Measurements from ENCODE around the gene NRP2. TPM values are rescaled to one million over a fixed set of nuclear protein-coding genes. Genes with fewer than 3 reads are reported as not detected.

Gene NRP2
- total RNA-seq, 5 donors from 2014 or later (not counting 1 experiment from before 2014, with no cell fraction given) = 0.85 to 1.1 (median 0.93) TPM; not detected in 2

DNA sequence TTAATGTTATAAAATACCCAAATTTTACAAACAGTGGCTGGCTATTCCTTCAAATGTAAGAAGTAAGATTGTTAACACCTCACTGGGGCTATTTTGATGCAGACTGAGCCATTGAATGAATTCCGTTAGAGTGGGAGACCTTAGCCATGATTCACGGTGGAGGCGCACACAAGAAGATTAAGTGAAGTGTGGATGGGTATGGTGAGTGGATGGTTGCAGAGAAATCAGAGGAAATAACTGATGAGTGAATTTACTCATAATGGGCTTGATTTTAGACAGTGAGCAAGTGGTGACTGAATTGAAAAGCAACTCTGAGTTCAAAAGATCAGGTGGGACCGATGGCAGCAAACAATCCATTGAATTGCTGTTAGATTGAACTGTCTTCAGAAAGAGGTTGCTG lies 75.0 kb downstream of the NRP2 start:
- H3K27me3 ChIP-seq (replicated peaks in 1 of 2; ENCODE audit: control insufficient read depth in 2 of 2, extremely low read depth in 1 of 2, insufficient read depth in 2 of 2, low read length in 1 of 2) = peaks cover 0 to 7% of the 10 kb centered on the region in 2 experiments
- H3K27ac ChIP-seq (ENCODE audit: low read length) = no peak overlapping the region
- POLR2A ChIA-PET = interaction anchor here in 1 of 2 donors (0.6 kb wide), 1 partner anchor 534 kb away, joined by 4 read pairs; no protein-coding TSS in a partner anchor
- no peak for DNase-seq
- CTCF ChIA-PET = no interaction called here
- Mint-ChIP-seq H3K4me3 (no peak overlapping the region), H3K36me3 (no peaks in the 10 kb centered on the region), H3K4me1 (no peaks in the 10 kb centered on the region), H3K9me3 (no peaks in the 10 kb centered on the region), H3K27me3 (peaks cover 0 to 9% of the 10 kb centered on the region in 2 donors), H3K27ac (no peak overlapping the region)
- H3K4me1 ChIP-seq (ENCODE audit: control insufficient read depth in 1 of 2, extremely low read depth in 1 of 2, insufficient read depth in 2 of 2, low read length in 2 of 2) = no peaks in the 10 kb centered on the region
- ATAC-seq (replicated peaks in 1 of 4) = no peak
- H3K4me3 ChIP-seq (ENCODE audit: control insufficient read depth in 1 of 2, extremely low read depth in 1 of 2, low read length in 1 of 2) = no peak overlapping the region
- H3K36me3 ChIP-seq (ENCODE audit: control insufficient read depth in 2 of 2, extremely low read depth in 1 of 2, insufficient read depth in 1 of 2, low read length in 1 of 2) = no peaks in the 10 kb centered on the region
- no peaks in the 10 kb centered on the region for H3K9me3 ChIP-seq
- 93% methylated on average over 4 of the region's 4 CpGs for WGBS (ENCODE audit: insufficient coverage)

DNA sequence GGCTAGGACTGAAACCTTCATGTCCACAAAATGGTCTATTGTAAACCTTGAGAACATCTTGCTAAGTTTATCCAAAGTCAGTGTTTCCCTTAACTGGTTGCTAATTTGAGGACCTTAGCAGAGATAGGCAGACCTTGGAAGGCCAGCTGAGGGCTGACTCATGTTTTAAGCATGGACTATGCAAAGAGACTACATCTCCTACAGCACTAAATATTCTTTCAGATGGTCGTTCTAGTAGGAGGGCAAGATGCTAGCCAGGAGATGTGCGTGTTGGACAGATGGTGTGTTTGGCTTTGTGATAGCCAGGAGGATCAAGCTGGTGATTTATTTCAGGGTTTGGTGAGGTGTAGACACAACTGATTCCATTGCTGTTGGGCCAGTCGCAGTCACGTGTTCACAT lies 75.8 kb downstream of the NRP2 start:
- no peak overlapping the region for H3K4me3 Mint-ChIP-seq
- no peaks in the 10 kb centered on the region for H3K9me3 ChIP-seq
- no peaks in the 10 kb centered on the region for H3K36me3 ChIP-seq (ENCODE audit: control insufficient read depth in 2 of 2, extremely low read depth in 1 of 2, insufficient read depth in 1 of 2, low read length in 1 of 2)
- no peaks in the 10 kb centered on the region for H3K4me1 ChIP-seq (ENCODE audit: control insufficient read depth in 1 of 2, extremely low read depth in 1 of 2, insufficient read depth in 2 of 2, low read length in 2 of 2)
- no peak overlapping the region for H3K27ac Mint-ChIP-seq
- H3K4me3 ChIP-seq (ENCODE audit: control insufficient read depth in 1 of 2, extremely low read depth in 1 of 2, low read length in 1 of 2) = no peak overlapping the region
- ChIA-PET POLR2A (interaction anchor here in 1 of 2 donors (0.5 kb wide), 1 partner anchor 295 kb away, joined by 3 read pairs; no protein-coding TSS in a partner anchor), CTCF (no interaction called here)
- 95% methylated on average over 3 of the region's 4 CpGs for WGBS (ENCODE audit: insufficient coverage)
- H3K4me1 Mint-ChIP-seq = no peaks in the 10 kb centered on the region
- no peak for ATAC-seq (replicated peaks in 1 of 4)
- peaks cover 0 to 6% of the 10 kb centered on the region in 2 experiments for H3K27me3 ChIP-seq (replicated peaks in 1 of 2; ENCODE audit: control insufficient read depth in 2 of 2, extremely low read depth in 1 of 2, insufficient read depth in 2 of 2, low read length in 1 of 2)
- H3K36me3 Mint-ChIP-seq = no peaks in the 10 kb centered on the region
- H3K27me3 Mint-ChIP-seq = peaks cover 1 to 15% of the 10 kb centered on the region in 2 donors
- no peak overlapping the region for H3K27ac ChIP-seq (ENCODE audit: low read length)
- no peaks in the 10 kb centered on the region for H3K9me3 Mint-ChIP-seq
- no peak for DNase-seq

DNA sequence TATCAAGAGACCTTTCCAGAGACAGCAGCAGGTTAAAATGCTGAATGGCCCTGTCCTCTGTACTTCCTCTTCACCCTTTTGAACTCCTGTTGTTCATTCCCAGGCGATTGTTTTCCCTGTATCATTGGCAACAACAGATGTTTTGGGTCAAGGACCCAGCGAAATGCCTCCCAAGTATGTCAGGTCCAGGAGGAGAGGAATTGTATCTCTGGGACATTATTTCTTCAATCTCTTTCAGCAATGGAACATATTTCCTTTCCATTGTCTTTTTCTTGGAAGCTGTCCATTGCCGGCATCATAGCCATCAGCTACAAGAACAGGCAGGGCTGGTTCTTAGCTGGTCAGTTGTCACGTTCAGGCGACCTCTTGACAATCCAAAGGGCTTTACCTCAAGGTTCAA lies 76.2 kb downstream of the NRP2 start:
- H3K27me3 ChIP-seq (replicated peaks in 1 of 2; ENCODE audit: control insufficient read depth in 2 of 2, extremely low read depth in 1 of 2, insufficient read depth in 2 of 2, low read length in 1 of 2) = peaks cover 0 to 7% of the 10 kb centered on the region in 2 experiments
- Mint-ChIP-seq H3K4me3 (no peak overlapping the region), H3K27me3 (peaks cover 6 to 19% of the 10 kb centered on the region in 2 donors), H3K4me1 (peaks cover 0 to 1% (median 0%) of the 10 kb centered on the region in 3 donors), H3K36me3 (no peaks in the 10 kb centered on the region), H3K27ac (no peak overlapping the region), H3K9me3 (no peaks in the 10 kb centered on the region)
- no peaks in the 10 kb centered on the region for H3K36me3 ChIP-seq (ENCODE audit: control insufficient read depth in 2 of 2, extremely low read depth in 1 of 2, insufficient read depth in 1 of 2, low read length in 1 of 2)
- POLR2A ChIA-PET = interaction anchor here in 1 of 2 donors (0.5 kb wide), 1 partner anchor 294 kb away, joined by 3 read pairs; no protein-coding TSS in a partner anchor
- 92% methylated on average over 3 of the region's 5 CpGs for WGBS (ENCODE audit: insufficient coverage)
- no peak overlapping the region for H3K4me3 ChIP-seq (ENCODE audit: control insufficient read depth in 1 of 2, extremely low read depth in 1 of 2, low read length in 1 of 2)
- no peak overlapping the region for H3K27ac ChIP-seq (ENCODE audit: low read length)
- no peak for ATAC-seq (replicated peaks in 1 of 4)
- no peaks in the 10 kb centered on the region for H3K4me1 ChIP-seq (ENCODE audit: control insufficient read depth in 1 of 2, extremely low read depth in 1 of 2, insufficient read depth in 2 of 2, low read length in 2 of 2)
- CTCF ChIA-PET = no interaction called here
- no peak for DNase-seq
- H3K9me3 ChIP-seq = no peaks in the 10 kb centered on the region

DNA sequence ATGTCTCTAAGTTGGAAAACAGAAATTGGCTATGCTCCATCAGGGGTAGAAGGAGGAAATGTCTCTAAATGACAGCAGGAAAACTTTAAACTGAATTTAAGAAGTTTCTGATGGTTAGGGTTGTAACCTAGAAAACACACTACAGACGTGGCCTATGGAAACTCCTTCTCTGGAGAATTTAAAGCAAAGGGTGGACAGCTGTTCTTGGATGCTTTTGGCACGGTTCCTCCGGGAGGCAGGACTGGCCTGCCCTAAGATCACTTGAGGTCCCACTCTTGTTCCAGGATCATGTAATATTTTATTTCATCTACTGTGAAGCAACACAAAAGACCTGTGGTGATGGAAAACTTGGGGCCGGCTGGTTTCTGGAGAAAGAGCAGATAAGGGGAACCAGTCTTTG lies 77.0 kb downstream of the NRP2 start:
- H3K36me3 ChIP-seq (ENCODE audit: control insufficient read depth in 2 of 2, extremely low read depth in 1 of 2, insufficient read depth in 1 of 2, low read length in 1 of 2) = no peaks in the 10 kb centered on the region
- Mint-ChIP-seq H3K27me3 (peaks cover 13 to 26% of the 10 kb centered on the region in 2 donors), H3K36me3 (no peaks in the 10 kb centered on the region), H3K4me1 (peaks cover 0 to 7% (median 0%) of the 10 kb centered on the region in 3 donors), H3K27ac (no peak overlapping the region), H3K9me3 (no peaks in the 10 kb centered on the region), H3K4me3 (no peak overlapping the region)
- ChIA-PET POLR2A (no interaction called here), CTCF (no interaction called here)
- no peak overlapping the region for H3K27ac ChIP-seq (ENCODE audit: low read length)
- ATAC-seq (replicated peaks in 1 of 4) (no peak), DNase-seq (no peak)
- H3K4me1 ChIP-seq (ENCODE audit: control insufficient read depth in 1 of 2, extremely low read depth in 1 of 2, insufficient read depth in 2 of 2, low read length in 2 of 2) = peaks cover 0 to 2% of the 10 kb centered on the region in 2 experiments
- H3K4me3 ChIP-seq (ENCODE audit: control insufficient read depth in 1 of 2, extremely low read depth in 1 of 2, low read length in 1 of 2) = no peak overlapping the region
- no peaks in the 10 kb centered on the region for H3K9me3 ChIP-seq
- H3K27me3 ChIP-seq (replicated peaks in 1 of 2; ENCODE audit: control insufficient read depth in 2 of 2, extremely low read depth in 1 of 2, insufficient read depth in 2 of 2, low read length in 1 of 2) = peaks cover 0 to 11% of the 10 kb centered on the region in 2 experiments
- WGBS (ENCODE audit: insufficient coverage) = no CpG with 5 or more reads among the region's 4 CpGs

DNA sequence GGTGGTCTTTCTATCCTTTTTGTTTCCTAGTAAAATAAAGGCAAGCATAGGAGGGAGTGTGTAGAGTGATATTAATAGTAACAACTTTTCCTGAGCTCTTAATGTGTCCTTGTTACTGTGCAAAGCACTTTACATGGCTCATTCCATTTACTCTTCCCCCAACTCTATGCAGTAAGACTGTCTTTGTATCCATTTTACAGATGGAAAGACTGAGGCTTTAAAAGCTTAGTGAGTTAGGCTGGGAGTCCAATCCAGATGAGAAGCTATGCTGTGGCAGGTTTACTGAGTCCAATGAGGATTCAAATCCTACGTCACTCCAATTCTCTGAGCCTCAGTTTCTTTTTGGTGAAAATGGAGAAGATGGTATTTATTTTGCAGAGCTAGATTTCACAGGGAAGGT lies 77.4 kb downstream of the NRP2 start:
- DNase-seq = no peak
- Histone ChIP-seq H3K36me3 (ENCODE audit: control insufficient read depth in 2 of 2, extremely low read depth in 1 of 2, insufficient read depth in 1 of 2, low read length in 1 of 2) (no peaks in the 10 kb centered on the region), H3K27me3 (replicated peaks in 1 of 2; ENCODE audit: control insufficient read depth in 2 of 2, extremely low read depth in 1 of 2, insufficient read depth in 2 of 2, low read length in 1 of 2) (peaks cover 0 to 13% of the 10 kb centered on the region in 2 experiments), H3K27ac (ENCODE audit: low read length) (no peak overlapping the region), H3K9me3 (no peaks in the 10 kb centered on the region), H3K4me3 (ENCODE audit: control insufficient read depth in 1 of 2, extremely low read depth in 1 of 2, low read length in 1 of 2) (no peak overlapping the region), H3K4me1 (ENCODE audit: control insufficient read depth in 1 of 2, extremely low read depth in 1 of 2, insufficient read depth in 2 of 2, low read length in 2 of 2) (peaks cover 0 to 3% of the 10 kb centered on the region in 2 experiments)
- ChIA-PET CTCF (no interaction called here), POLR2A (no interaction called here)
- peaks cover 0 to 7% (median 0%) of the 10 kb centered on the region in 3 donors for H3K4me1 Mint-ChIP-seq
- H3K27me3 Mint-ChIP-seq = peaks cover 16 to 30% of the 10 kb centered on the region in 2 donors
- no CpG with 5 or more reads among the region's 1 CpG for WGBS (ENCODE audit: insufficient coverage)
- H3K4me3 Mint-ChIP-seq = no peak overlapping the region
- no peak overlapping the region for H3K27ac Mint-ChIP-seq
- no peaks in the 10 kb centered on the region for H3K36me3 Mint-ChIP-seq
- ATAC-seq (replicated peaks in 1 of 4) = no peak
- H3K9me3 Mint-ChIP-seq = no peaks in the 10 kb centered on the region

DNA sequence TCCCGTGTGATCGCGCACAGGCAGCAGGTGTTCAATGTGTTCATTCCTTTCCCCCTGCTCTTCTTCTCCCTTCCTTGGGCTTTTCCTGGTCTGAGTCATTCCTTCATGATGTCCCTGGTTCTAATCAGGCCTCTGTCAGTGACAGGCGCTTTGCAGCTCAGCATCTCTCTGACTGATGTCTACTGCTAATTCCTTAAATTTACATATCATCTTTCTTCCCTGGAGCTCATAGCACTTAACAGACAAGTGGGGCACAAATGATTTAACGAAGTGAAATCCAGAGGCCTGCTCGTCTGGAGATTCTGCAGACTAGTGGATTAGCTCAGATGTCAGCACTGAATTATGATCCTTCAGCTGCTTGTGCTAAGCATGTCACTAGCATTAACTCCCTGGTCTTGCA lies 77.9 kb downstream of the NRP2 start:
- CTCF ChIA-PET = no interaction called here
- H3K27me3 Mint-ChIP-seq = peaks cover 19 to 35% of the 10 kb centered on the region in 2 donors

More for the DNA sequence above, 77.9 kb downstream of the NRP2 start:
- Mint-ChIP-seq H3K27ac (no peak overlapping the region), H3K36me3 (no peaks in the 10 kb centered on the region), H3K4me1 (peaks cover 0 to 7% (median 0%) of the 10 kb centered on the region in 3 donors), H3K9me3 (no peaks in the 10 kb centered on the region), H3K4me3 (no peak overlapping the region)
- DNase-seq (no peak), ATAC-seq (replicated peaks in 1 of 4) (no peak)
- no peaks in the 10 kb centered on the region for H3K36me3 ChIP-seq (ENCODE audit: control insufficient read depth in 2 of 2, extremely low read depth in 1 of 2, insufficient read depth in 1 of 2, low read length in 1 of 2)
- H3K27me3 ChIP-seq (replicated peaks in 1 of 2; ENCODE audit: control insufficient read depth in 2 of 2, extremely low read depth in 1 of 2, insufficient read depth in 2 of 2, low read length in 1 of 2) = peaks cover 0 to 9% of the 10 kb centered on the region in 2 experiments
- no peak overlapping the region for H3K27ac ChIP-seq (ENCODE audit: low read length)
- no peak overlapping the region for H3K4me3 ChIP-seq (ENCODE audit: control insufficient read depth in 1 of 2, extremely low read depth in 1 of 2, low read length in 1 of 2)
- WGBS (ENCODE audit: insufficient coverage) = 88% methylated on average over 6 of the region's 6 CpGs
- POLR2A ChIA-PET = no interaction called here
- no peaks in the 10 kb centered on the region for H3K9me3 ChIP-seq
- H3K4me1 ChIP-seq (ENCODE audit: control insufficient read depth in 1 of 2, extremely low read depth in 1 of 2, insufficient read depth in 2 of 2, low read length in 2 of 2) = peaks cover 0 to 3% of the 10 kb centered on the region in 2 experiments

Data from T-cell (primary cell).